BLaER1 (cell line): ENCODE results near the gene CEP128.
"Not testable (repeated sequence)": the region's sequence is repeated elsewhere in the genome, so short reads cannot be mapped to it uniquely, and the experiment has no call there.

Source experiments
- H3K27ac ChIP-seq: shearing (Covaris generic); formaldehyde crosslinking; 2 replicates; pipeline ENCODE4 v1.8.1; 2022
- H3K27me3 ChIP-seq: shearing (Covaris generic); formaldehyde crosslinking; 2 replicates; pipeline ENCODE4 v1.8.1; 2022
- H3K36me3 ChIP-seq: shearing (Covaris generic); formaldehyde crosslinking; 2 replicates; pipeline ENCODE4 v1.8.1; 2022
- H3K4me1 ChIP-seq: shearing (Covaris generic); formaldehyde crosslinking; 2 replicates; pipeline ENCODE4 v1.8.1; 2022
- H3K4me2 ChIP-seq: shearing (Covaris generic); formaldehyde crosslinking; 2 replicates; pipeline ENCODE4 v1.8.1; 2022
- H3K4me3 ChIP-seq: shearing (Covaris generic); formaldehyde crosslinking; 2 replicates; pipeline ENCODE4 v1.8.1; 2022
- H3K9ac ChIP-seq: shearing (Covaris generic); formaldehyde crosslinking; 2 replicates; pipeline ENCODE4 v1.8.1; 2022
- H3K9me3 ChIP-seq: shearing (Covaris generic); formaldehyde crosslinking; 2 replicates; pipeline ENCODE4 v1.8.1; 2022
- H4K20me1 ChIP-seq: shearing (Covaris generic); formaldehyde crosslinking; 2 replicates; pipeline ENCODE4 v1.8.1; 2022
- Cebpa-rat ChIP-seq: shearing (Covaris generic); IDR thresholded peaks from 2 replicates; pipeline ENCODE4 v1.8.1; 2022

The CEP128 gene

GRCh38 chr14:80933686-80934085 lies 7.9 kb downstream of the CEP128 start:
- H3K27me3 ChIP-seq, result no peaks in the 10 kb centered on the region
- no peak overlapping the region for H3K4me3 ChIP-seq
- no peak for TF ChIP-seq Cebpa-rat
- peaks cover 11% of the 10 kb centered on the region for H3K9me3 ChIP-seq
- peaks cover 31% of the 10 kb centered on the region for H3K36me3 ChIP-seq
- no peaks in the 10 kb centered on the region for H4K20me1 ChIP-seq
- H3K27ac ChIP-seq, result peak overlapping the region; percentile 87; the same call in 1 of the 2 replicates
- H3K4me1 ChIP-seq, result peaks cover 51% of the 10 kb centered on the region
- no peak overlapping the region for H3K9ac ChIP-seq
- peak overlapping the region; percentile 76 for H3K4me2 ChIP-seq

- Histone ChIP-seq H3K36me3 (peaks cover 34% of the 10 kb centered on the region), H3K9ac (no peak overlapping the region; the same call in 1 of the 2 replicates), H3K4me2 (peak overlapping the region; percentile 76), H3K4me3 (no peak overlapping the region), H3K4me1 (peaks cover 51% of the 10 kb centered on the region), H4K20me1 (no peaks in the 10 kb centered on the region), H3K27ac (peak overlapping the region; percentile 87), H3K27me3 (no peaks in the 10 kb centered on the region), H3K9me3 (peaks cover 15% of the 10 kb centered on the region)
- TF ChIP-seq Cebpa-rat, result no peak
Measured at GRCh38 chr14:80933282-80933681, 8.3 kb downstream of the CEP128 start.

DNA sequence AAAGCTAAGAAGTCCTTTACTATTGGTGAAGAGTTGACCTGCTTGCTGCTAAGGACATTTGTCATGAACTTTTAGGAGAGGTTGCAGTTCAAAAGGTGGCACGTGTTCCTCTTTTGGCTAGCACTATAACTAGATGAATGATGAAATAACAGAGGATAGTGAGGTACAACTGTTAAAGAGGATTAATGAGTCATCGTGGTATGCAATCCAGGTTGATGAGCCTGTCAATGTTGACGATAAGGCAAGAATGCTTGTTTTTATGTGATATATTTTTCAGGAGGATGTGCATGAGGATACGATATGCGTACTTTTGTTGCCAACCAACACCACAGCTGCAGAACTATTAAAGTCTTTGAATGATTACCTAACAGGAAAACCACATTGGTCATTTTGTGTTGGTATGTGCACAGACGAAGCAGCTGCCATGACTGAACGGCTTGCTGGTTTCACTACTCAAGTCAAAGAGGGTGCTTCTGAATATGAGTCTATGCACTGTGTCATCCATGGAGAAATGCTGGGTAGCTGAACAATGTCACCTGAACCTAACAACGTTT lies 10.6 kb downstream of the CEP128 start:
- peaks cover 44% of the 10 kb centered on the region for H3K36me3 ChIP-seq
- no peak overlapping the region for H3K4me3 ChIP-seq
- no peaks in the 10 kb centered on the region for H4K20me1 ChIP-seq
- peak overlapping the region; percentile 76 for H3K4me2 ChIP-seq
- TF ChIP-seq Cebpa-rat, result 0 out of 2 replicates have a peak, but pooled peaks have one; percentile 24
- H3K27me3 ChIP-seq, result no peaks in the 10 kb centered on the region
- peaks cover 70% of the 10 kb centered on the region for H3K4me1 ChIP-seq
- H3K9ac ChIP-seq, result peak overlapping the region; percentile 57; the same call in 1 of the 2 replicates
- peaks cover 15% of the 10 kb centered on the region for H3K9me3 ChIP-seq
- peak overlapping the region; percentile 87 for H3K27ac ChIP-seq

- Histone ChIP-seq H3K36me3 (peaks cover 46% of the 10 kb centered on the region), H3K27ac (peak overlapping the region; percentile 87), H4K20me1 (no peaks in the 10 kb centered on the region), H3K4me3 (no peak overlapping the region), H3K4me1 (peaks cover 76% of the 10 kb centered on the region), H3K9ac (no peak overlapping the region; the same call in 1 of the 2 replicates), H3K4me2 (peak overlapping the region; percentile 76), H3K9me3 (peaks cover 15% of the 10 kb centered on the region), H3K27me3 (no peaks in the 10 kb centered on the region)
- no peak for TF ChIP-seq Cebpa-rat
Measured at GRCh38 chr14:80930095-80930494, 11.4 kb downstream of the CEP128 start.

- peaks cover 15% of the 10 kb centered on the region for H3K9me3 ChIP-seq
- H3K27me3 ChIP-seq, result no peaks in the 10 kb centered on the region
- peak overlapping the region; percentile 33; the same call in 1 of the 2 replicates for H3K27ac ChIP-seq
- H3K36me3 ChIP-seq, result peaks cover 49% of the 10 kb centered on the region
- peak overlapping the region; percentile 55 for H3K4me2 ChIP-seq
- no peak overlapping the region for H3K9ac ChIP-seq
- no peak overlapping the region for H3K4me3 ChIP-seq
- TF ChIP-seq Cebpa-rat, result no peak
- H3K4me1 ChIP-seq, result peaks cover 54% of the 10 kb centered on the region
- no peaks in the 10 kb centered on the region for H4K20me1 ChIP-seq
Measured at GRCh38 chr14:80927083-80927989, 14.2 kb downstream of the CEP128 start.

DNA sequence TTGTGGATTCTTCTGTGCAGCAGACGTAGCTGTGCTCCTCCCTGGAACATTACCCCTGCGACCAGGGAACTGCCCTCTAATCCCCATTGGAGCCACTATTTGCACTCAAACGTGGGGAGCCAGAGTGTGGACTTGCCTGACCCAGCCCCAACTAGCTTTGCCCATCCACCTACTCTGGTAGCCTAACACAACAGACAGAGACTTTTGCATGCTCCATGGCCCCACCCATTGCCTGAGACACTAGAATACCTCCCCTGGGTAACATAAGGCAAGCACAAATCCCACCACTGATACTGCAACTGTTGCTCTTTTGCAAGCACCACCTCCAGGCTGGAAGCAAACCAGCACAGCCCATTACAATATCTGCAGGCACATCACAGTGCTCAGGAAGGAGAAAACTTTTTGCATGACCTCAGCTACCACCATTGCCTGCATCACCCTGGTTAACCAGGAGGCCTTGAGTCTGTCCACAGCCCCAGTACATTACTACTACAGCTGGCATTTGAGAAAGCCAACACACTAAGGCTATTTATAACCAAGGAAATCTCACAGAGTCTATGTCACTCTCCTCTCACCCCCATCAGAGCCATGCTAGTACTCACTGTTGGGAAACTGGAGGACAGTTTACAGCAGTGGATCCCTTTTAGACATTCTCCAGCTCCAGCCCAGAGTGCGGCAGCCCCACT lies 15.0 kb downstream of the CEP128 start:
- TF ChIP-seq Cebpa-rat, result no peak
- H3K27me3 ChIP-seq, result no peaks in the 10 kb centered on the region
- peak overlapping the region; percentile 33 for H3K27ac ChIP-seq
- H3K9ac ChIP-seq, result no peak overlapping the region
- peaks cover 49% of the 10 kb centered on the region for H3K36me3 ChIP-seq
- peaks cover 46% of the 10 kb centered on the region for H3K4me1 ChIP-seq
- peak overlapping the region; percentile 55 for H3K4me2 ChIP-seq
- H3K4me3 ChIP-seq, result no peak overlapping the region
- H3K9me3 ChIP-seq, result peaks cover 15% of the 10 kb centered on the region
- H4K20me1 ChIP-seq, result no peaks in the 10 kb centered on the region

DNA sequence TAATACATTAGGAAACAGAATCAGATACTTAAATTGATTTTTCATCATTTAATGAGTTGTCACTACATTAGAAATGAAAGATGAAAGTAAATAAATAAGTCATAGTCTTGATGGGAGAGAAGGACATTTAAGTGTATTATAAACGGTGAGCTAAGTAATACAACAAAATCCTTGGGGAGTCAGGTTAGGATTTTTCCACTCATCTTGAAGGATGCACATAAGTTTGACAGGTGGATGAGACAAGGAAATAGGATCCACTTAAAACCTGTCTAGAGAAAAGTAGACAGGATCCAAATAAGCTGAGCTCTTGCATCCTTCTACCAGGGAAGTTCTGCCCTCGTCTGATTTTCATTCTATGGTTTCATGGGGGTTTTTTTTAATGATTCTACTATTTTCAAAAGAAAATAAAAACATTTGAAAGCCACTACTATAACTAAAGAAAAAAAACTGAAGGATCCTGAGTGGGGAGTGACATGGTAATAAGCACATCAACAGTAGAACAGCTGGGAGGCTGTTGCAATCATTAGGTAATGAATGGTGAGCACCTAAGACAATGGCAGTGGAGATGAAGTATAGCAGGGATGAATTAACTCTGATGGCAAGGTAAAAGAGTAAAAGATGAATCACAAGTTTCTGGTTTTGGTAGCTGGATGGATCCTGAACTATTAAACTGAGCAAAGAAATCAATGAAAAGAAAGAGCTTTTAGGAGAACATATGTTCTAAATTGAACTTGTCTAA lies 17.0 kb downstream of the CEP128 start:
- H3K4me1 ChIP-seq, result peaks cover 26% of the 10 kb centered on the region
- H3K27me3 ChIP-seq, result no peaks in the 10 kb centered on the region
- TF ChIP-seq Cebpa-rat, result no peak
- H3K4me3 ChIP-seq, result no peak overlapping the region
- no peak overlapping the region for H3K4me2 ChIP-seq
- H3K9me3 ChIP-seq, result peaks cover 12% of the 10 kb centered on the region
- H3K9ac ChIP-seq, result no peak overlapping the region
- no peaks in the 10 kb centered on the region for H4K20me1 ChIP-seq
- H3K36me3 ChIP-seq, result peaks cover 46% of the 10 kb centered on the region
- H3K27ac ChIP-seq, result no peak overlapping the region

DNA sequence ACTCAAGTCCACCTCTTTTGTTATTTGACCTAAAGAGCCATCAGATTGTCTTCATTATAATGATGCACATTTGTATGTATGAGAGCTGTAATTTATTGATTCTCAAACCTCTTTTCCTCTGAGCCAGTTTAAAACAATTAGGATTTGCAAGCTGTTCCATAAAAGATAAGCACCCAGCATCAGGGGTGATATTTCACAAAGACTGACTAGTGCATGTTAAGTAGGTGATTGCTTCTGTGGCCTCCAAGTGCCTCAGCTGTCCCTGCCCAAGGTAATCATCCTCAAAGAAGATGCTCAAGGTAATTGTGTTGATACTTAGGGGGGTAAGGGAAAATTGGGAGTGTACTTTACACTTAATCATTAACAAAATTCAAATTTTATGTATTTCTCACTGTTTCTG lies 18.2 kb downstream of the CEP128 start:
- Histone ChIP-seq H3K27ac (no peak overlapping the region), H3K36me3 (peaks cover 35% of the 10 kb centered on the region), H3K27me3 (no peaks in the 10 kb centered on the region)

GRCh38 chr14:80919622-80920021 lies 21.9 kb downstream of the CEP128 start:
- no peak for TF ChIP-seq Cebpa-rat
- no peak overlapping the region for H3K27ac ChIP-seq
- no peaks in the 10 kb centered on the region for H3K4me1 ChIP-seq
- H3K4me3 ChIP-seq, result no peak overlapping the region
- H3K9me3 ChIP-seq, result no peaks in the 10 kb centered on the region
- H3K27me3 ChIP-seq, result no peaks in the 10 kb centered on the region
- H4K20me1 ChIP-seq, result no peaks in the 10 kb centered on the region
- H3K4me2 ChIP-seq, result no peak overlapping the region
- H3K36me3 ChIP-seq, result peaks cover 33% of the 10 kb centered on the region
- no peak overlapping the region for H3K9ac ChIP-seq

More for the DNA sequence above, 18.2 kb downstream of the CEP128 start:
- peaks cover under 1% of the 10 kb centered on the region for H3K9me3 ChIP-seq
- no peak for TF ChIP-seq Cebpa-rat
- H4K20me1 ChIP-seq, result no peaks in the 10 kb centered on the region
- H3K9ac ChIP-seq, result no peak overlapping the region
- no peak overlapping the region for H3K4me2 ChIP-seq
- H3K4me1 ChIP-seq, result peaks cover 25% of the 10 kb centered on the region
- H3K4me3 ChIP-seq, result no peak overlapping the region

- H4K20me1 ChIP-seq, H3K27me3 ChIP-seq, H3K9ac ChIP-seq, H3K4me3 ChIP-seq, H3K4me2 ChIP-seq, H3K27ac ChIP-seq, H3K9me3 ChIP-seq, H3K4me1 ChIP-seq: not testable (repeated sequence)
- peaks cover 52% of the 10 kb centered on the region for H3K36me3 ChIP-seq
Measured at GRCh38 chr14:80912013-80912412, 29.5 kb downstream of the CEP128 start.
